ENCODE data around the gene MLXIPL.
A peak's percentile ranks its signal among the peaks of the same experiment; 100 is the strongest.
"Not testable (repeated sequence)": the region's sequence is repeated elsewhere in the genome, so short reads cannot be mapped to it uniquely, and the experiment has no call there.

MLXIPL gene

DNA sequence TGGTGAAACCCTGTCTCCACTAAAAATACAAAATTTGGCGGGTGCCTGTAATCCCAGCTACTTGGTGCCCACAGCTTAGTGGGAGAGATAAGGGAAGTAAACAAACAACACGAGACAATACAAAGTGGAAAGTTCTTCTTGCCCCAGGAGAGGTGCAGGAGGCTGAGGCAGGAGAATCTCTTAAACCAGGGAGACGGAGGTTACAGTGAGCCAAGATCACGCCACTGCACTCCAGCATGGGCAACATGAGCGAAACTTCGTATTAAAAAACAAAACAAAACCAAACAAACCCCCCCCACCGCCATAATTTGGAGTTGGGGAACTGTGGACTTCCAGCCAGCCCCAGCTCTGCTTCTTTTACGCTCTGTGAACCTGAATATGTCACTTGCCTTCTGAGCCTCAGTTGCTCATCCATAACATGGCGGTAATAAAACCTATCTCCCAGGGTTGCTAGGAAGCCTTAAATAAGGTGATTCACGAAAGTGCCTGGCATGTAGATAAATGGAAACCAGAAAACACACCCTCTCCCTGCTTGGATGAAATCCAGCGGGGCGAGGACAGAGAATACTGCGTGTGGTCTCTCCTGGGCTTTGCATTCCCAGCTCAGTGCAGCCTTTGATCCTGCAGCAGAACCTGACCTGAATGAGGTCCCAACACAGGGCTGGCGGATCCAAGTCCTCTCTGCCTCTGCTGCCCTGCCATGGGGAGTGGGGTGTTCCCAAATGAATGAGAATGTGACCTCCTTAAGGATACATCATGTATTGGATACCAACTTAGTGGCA, 10.2 kb downstream of the MLXIPL start:
- no peak for DNase-seq (ENCODE audit: insufficient read length, low spot score)
- FAIRE-seq: no peak

DNA sequence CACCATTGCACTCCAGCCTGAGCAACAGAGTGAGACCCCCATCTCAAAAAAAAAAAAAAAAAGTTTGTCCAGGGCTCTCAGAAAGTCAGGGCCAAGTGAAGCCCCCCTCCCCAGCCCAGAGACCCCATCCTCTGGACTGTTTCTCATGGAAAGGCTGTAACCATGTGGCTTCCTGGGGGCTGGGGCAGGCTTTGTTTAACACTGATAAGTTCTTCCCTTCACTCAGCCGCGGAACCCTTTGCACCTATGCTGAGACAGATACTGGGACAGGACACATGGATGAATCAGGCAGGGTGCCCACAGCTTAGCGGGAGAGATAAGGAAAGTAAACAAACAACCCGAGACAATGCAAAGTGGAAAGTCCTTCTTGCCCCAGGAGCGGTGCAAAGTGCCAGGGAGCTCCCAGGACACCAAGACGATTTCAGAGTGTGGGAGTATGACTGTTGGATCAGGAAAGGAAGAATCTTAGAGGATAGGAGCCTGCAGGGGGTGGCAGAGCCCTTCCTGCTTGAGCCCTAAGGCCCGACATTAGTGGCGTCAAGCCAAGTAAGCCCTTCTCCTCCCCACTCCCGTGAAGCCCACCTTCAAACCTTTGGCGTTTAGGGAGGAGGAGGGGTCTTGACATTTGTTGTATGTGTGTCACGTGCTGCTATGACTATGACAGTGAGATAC, 11.6 kb downstream of the MLXIPL start:
- no peak for FAIRE-seq
- DNase-seq (ENCODE audit: insufficient read length, low spot score): no peak

DNA sequence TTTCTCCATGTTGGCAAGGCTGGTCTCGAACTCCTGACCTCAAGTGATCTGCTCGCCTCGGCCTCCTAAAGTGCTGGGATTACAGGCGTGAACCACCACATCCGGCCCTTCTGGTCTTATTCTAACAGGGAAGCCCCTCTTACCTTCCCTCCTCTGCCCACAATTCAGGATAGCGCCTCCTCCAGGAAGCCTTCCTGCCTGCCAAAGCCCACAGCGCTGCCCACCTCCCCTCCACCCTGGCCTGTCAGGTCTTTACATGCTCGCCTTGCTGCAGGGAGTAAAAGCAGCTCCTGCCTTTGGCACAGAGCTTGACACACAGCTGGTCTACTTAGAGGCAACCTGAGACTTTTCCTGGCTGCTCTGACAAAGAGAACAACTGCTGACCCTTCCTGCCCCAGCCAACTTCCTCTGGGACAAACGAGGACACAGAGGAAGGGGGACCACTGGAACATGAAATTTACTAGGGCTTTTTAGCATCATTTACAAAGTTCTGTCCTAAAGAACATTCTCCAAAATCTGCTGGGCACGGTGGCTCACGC, 13.2 kb downstream of the MLXIPL start:
- DNase-seq (ENCODE audit: insufficient read length, low spot score) (no peak), FAIRE-seq (no peak)

DNA sequence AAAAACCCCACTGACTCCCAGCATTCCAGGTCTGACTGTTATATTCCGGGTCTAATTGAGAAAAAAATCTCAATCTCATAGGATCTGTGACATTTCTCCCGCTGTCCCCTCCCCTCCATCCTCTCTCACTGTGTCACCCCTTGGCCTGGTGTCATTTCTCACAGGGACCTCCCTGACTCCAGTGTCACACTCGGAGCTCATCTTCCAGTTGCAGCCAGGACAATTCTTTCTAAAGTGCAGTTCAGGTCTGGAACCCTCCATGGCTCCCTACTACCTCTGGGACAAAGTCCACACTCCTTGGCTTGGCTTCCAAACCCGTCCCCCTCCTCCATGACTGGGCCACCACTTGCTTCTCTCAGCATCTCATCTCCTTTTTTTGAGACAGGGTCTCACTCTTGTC, 14.2 kb downstream of the MLXIPL start:
- no peak for DNase-seq (ENCODE audit: insufficient read length, low spot score)
- FAIRE-seq: no peak

DNA sequence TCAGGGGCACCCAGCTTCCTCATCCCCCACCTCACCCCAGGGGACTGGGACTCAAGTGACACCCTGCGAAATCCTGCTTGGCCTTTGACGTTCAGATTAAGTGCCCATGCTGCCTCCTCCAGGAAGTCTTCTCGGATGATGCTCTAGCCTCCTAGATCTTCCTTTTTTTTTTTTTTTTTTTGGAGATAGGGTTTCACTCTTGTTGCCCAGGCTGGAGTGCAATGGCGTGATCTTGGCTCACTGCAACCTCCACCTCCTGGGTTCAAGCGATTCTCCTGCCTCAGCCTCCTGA, 16.7 kb downstream of the MLXIPL start:
- FAIRE-seq; DNase-seq (ENCODE audit: insufficient read length, low spot score): not testable (repeated sequence)

DNA sequence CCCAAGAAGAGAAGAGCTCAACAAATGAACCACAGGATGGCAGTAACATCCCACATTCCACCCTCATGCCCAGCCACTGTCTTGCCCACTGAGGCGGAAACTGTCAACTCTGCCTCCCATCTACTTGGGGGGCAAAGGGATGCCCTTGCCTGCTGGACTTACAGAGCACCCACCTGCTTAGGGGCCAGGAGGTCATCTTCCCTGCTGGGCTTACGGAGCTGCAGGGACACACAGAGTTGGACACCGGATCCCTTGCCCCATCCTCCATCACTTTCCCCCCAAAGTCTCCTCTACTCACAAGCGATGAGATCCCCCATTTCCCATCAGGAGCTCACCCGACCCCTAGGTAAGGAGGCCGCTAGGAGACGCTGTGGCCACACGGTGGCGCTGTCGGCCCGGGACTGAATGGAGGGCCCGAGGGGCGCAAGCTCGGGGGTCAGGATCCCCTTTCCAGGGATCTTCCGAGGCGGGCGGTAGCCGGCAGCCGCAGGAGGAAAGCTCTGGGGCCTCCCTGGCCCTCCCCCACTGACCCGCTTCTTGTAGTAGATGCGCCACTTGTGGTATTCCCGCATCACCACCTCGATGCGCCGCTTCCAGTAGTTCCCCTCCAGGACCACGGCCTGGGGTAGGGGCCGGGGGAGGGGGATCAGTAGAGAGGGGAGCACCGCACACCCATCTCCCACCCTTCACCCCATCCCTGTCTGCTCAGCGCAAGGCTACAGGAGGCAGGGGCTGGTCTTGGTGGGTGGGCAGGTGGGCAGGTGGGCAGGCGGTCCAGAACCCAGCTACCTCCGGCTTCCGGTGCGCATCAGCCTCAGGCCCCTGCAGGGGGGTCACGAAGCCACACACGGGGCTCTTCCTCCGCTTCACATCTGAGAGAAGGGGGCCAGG, 17.3 kb downstream of the MLXIPL start:
- FAIRE-seq: peak; percentile 47
- DNase-seq (ENCODE audit: insufficient read length, low spot score): peak; percentile 89

DNA sequence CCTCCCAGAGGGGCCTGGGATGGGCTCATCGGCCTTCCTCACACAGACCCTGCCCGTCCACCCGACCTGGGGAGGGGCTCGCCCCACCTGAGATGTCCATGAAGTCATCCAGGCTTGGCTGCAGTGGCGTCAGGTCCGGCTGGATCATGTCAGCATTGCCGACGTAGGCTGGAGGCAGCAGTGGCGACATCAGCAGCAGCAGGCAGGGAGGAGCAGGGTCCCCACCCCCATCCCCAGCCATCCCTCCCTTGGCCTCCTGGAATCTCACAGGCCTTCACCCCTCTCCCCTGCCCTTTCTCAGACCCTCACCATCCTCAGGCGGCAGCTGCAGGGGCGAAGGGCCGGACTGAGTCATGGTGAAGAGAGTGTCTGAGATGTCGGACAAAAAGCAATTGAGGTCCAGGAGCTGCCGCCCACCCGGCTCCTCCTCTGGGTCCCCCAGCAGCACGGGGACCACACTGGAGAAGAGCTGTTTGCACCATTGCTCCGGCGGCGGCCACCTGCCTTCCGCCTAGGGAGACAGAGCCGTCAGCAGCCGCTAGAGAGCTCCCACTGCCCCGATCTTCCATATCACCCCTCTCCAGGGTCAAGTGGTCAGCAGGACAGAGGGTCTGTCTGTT, 18.6 kb downstream of the MLXIPL start:
- DNase-seq (ENCODE audit: insufficient read length, low spot score) (no peak), FAIRE-seq (no peak)

DNA sequence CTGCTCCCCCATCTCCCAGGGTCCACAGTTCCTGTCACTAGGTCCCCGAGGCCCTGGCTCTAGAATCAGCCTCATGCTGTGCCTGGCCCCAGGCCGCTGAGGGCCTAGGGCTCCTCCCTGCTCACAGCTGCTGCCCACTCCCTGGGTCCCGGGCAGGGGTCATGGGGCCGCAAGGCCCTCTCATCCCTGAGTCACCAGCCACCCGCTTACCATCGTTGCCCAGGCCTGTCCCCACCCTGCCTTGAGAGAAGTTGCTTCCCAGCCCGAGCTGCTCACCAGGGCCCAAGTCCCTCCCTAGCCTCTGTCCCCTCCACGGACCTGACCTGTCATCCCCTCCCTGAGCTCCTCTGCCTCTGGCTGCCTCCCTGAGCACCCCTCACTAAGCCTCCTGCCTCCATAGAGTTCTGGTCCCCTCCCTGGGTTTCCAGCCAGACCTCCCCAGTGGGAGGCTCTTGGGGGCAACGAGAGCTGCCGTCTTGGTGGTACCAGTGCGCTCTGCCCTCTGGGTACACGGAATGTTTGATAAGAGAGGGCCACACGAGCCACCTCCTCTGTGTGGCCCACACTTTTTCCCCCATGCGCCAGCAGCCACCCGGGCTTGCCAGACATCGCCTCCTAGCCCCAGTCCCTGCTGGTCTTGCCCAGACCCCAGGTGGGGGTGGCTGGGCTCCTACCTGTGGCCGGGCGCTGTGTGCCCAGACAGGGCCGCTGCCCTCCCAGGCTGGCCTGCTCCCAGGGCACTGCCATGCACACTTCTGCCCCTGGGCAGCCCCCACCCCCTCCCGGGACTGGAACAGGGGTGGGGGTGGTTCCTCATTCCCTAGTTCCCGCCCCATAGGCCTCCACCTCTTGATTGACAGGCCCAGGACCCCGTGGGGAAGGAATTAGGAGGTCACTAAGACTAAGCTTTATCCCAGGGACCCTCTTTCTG, 21.3 kb downstream of the MLXIPL start:
- no peak for DNase-seq (ENCODE audit: insufficient read length, low spot score)
- no peak for FAIRE-seq

DNA sequence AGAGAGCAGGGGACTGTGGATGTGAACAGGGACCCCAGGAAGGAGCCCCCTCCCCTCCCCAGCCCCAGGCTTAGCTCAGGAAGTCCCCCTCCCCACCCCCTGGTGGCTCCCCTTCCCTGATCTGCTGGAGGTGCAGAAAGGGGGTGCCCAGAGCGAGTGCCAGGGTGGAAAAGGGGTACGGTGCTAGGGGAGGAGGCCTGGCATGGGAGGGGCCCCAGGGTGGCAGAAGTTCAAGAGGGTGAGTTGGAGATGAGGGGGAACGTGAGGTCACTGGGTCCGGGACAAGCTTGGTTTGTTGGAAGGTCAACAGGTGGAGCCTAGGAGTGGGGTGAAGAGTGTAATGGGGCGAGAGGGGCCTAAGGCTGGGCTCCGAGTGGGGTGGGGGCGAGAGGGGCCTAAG, 24.4 kb downstream of the MLXIPL start:
- FAIRE-seq (no peak), DNase-seq (ENCODE audit: insufficient read length, low spot score) (no peak)

DNA sequence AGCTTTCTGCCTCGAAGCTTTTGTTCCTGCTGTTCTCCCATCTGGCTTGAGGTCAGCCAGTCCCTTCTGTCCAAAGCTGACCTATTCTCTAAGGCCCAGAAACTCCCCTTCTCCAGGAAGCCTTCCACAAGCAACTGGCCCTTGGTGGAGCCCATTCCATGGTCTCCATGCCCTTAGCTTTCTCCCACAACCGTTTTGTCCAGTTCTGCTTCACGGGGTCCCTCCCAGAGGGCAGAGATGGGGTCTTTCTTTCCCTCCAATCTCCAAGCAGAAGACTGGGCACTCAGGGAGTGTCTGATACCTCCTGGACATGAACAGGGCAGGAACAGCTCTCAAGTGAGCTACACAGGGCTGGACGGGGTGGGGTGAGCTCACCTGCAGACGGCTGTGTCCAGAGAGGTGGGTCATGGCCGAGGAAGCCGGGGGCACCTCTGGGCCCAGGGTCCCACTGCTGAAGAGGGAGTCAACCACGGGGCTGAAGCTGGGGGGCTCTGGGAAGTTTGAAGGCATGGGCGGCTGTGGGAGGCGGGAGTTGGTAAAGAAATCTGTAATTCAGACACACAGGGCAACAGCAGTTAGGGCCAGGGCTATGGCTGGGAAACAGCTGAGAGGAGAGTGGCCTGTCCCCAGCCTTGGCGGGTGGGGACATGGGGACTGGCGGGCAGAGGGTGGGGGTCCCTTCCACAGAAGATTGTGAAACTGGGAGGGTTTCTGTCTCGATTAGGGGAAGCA, 25.0 kb downstream of the MLXIPL start:
- no peak for DNase-seq (ENCODE audit: insufficient read length, low spot score)
- FAIRE-seq: no peak

DNA sequence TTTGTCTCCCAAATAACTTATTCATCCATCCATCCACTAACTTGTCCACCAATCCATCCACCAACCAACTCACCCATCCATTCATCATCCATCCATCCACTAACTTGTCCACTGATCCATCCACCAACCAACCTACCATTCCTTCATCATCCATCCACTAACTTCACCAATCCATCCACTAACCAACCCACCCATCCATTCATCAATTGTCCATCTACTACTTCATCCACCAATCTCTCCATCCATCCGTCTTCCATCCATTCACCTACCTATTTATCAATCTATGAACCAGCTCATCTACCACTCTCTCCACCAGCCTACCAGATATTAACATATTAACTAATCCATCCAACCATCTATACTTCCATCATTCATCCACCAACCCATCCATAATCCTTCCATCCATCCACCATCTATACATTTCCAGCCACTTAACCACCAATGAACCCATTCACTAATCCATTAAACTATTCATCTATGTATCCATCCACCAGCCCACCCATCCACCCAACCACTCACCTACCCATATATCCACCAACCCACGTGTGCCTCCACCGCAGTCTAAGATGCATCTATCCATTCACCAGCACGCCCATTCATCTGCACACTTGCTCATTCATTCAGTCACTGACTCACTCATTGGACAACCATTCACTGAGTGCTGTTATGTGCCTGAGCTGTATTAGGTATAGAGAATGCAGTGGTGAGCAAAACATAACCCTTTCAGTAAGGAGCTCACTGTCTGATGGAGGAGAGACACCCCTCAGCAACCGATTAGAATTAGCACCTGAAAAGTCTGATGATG, 26.1 kb downstream of the MLXIPL start:
- DNase-seq (ENCODE audit: insufficient read length, low spot score) (no peak), FAIRE-seq (no peak)

DNA sequence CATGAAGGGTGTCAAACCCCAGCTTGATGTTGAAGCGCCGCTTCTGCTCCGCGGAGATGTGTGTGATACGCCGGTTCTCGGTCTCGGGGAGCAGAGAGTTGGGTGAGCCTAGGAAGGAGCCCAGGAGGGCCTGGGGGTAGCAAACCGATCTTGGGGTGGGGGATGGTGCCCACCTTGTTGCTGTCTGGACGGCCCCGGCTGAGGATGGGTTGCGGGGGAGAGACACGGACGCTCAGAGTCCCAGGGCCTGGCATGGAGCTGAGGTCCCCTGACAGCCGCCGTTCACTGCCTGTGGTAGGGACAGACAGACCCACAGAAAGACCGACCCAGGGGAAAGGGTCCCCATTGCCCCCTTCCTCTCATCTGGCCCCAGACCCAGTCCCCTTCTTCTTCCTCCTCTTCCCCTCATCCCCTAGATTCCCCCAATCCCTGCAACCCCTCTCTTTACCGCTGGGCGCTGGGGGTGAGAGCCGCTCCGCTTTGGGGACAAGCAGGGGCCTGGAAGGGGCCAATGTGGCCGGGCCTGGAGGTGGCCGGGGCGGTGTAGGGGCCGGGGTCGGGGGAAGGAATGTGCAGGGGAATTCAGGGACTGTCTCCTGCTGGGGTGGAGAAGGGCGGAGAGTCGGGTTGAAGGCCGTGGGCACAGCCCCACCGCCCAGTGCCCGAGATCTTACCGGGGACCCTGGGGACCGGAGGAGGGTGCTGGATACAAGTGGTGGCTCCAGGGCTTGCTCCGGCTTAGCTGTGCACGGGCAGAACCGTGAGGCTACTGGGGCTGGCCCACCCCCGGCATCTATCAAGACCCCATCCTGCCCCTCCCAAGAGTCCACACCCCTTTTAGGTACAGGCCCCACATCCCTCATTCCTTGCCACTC, 27.9 kb downstream of the MLXIPL start:
- FAIRE-seq (no peak), DNase-seq (ENCODE audit: insufficient read length, low spot score) (no peak)

DNA sequence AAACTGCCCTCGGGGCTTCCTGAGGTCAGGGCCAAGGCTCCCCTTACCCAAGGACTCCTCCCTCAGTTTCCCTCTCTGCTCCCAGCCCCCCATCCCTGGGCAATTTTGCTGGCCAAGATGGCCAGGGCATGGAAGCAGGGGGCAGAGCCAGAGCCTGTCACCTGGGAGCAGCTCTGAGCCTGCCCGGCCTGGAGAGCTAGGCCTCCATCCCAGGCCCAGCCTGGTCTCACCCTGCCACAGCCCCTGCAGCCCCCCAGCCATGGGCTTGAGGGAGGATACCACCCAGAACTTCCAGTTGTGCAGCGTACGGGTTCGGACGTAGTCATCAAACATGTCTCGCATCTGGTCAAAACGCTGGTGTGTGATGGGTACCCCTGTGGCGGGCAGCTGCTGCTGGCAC, 29.0 kb downstream of the MLXIPL start:
- no peak for DNase-seq (ENCODE audit: insufficient read length, low spot score)
- no peak for FAIRE-seq

DNA sequence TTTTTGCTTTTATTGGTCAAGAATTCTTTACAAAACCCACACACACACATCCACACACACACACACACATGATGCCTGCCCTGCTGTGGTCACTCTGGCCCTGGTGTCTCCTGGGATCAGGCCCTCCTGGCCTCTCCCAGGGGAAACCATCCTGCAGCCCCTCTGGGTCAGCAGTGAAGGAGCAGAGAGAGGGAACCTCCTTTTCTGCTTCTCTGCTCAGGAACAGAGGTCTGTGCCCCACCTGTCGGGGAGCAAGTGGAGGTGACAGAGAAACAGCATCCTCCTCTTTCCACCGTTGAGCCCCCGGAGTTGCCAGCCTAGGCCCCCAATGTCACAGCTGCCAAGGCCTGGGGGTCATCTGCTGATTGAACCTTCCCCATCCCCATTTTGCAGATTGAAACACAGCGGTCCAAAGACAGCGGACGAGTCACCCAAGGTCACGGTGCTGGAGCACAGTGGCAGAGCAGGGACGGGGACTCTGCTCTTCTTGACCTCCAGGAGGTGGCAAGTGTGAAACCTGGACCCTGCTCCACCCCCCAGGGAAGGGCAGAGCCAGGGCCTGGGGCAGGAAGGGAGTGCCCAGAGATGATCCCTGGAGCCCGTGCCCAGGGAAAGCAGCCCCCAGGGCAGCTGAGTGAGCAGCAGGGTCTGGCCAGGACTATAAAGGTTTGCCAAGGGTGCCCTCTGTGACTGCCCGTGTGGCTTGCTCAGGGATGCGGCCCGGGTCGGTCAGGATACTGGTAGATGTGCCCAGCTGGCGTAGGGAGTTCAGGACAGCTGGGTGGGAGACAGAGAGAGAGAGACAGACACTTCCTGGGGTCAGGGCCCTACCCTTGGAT, 30.9 kb downstream of the MLXIPL start:
- no peak for DNase-seq (ENCODE audit: insufficient read length, low spot score)
- no peak for FAIRE-seq

DNA sequence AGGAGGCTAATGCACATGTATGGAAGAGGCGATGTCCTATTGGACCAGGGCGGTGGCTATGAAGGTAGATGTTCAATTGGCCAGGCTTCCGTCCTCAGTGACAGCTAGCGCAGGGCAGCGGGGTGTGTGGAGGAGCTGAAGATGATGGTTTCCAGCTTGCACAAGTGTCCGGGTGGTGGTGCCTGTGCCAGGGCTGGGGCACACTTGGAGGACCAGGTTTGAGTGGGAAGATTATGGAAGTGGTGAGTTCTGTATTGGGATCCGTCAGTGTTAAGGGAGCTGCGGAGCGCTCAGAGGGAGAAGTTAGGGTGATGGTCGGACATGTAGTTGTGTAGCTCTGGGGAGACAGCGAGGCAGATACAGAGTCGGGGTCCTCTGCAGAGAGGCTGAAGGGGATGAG, 37.4 kb downstream of the MLXIPL start:
- DNase-seq (ENCODE audit: insufficient read length, low spot score) (no peak), FAIRE-seq (no peak)

DNA sequence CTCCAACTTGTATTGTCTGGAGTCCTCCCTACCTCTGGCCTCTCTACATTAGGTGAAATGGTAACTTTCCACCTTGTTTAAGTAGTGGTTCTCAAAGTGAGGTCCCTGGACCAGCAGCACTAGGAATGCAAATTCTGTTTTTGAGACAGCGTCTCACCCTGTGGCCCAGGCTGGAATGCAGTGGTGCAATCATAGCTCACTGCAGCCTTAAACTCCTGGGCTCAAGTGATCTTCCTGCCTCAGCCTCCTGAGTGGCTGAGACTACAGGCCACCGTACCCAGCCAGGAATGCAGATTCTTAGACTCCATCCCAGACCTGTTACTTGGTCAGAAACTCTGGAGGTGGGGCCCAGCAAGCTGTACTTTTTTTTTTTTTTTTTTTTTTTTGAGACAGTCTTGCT, 39.1 kb downstream of the MLXIPL start:
- DNase-seq (ENCODE audit: insufficient read length, low spot score) (no peak), FAIRE-seq (no peak)

All from GM19239 (cell line).